HG03103 (cell line): ENCODE measurements around the gene RHOF.
"Not testable (repeated sequence)": the region's sequence is repeated elsewhere in the genome, so short reads cannot be mapped to it uniquely, and the experiment has no call there.

Source experiments
- ATAC-seq: cut with Tn5 transposase; IDR thresholded peaks from one replicate; pipeline ENCODE4 v1.9.1; 2021; ENCODE audit warnings: low read depth; ENCODE audit not compliant: unreplicated experiment

Gene RHOF

GRCh38 chr12:121793838-121794533, 498 bp upstream of the RHOF start:
- ATAC-seq, result peak; percentile 30

DNA sequence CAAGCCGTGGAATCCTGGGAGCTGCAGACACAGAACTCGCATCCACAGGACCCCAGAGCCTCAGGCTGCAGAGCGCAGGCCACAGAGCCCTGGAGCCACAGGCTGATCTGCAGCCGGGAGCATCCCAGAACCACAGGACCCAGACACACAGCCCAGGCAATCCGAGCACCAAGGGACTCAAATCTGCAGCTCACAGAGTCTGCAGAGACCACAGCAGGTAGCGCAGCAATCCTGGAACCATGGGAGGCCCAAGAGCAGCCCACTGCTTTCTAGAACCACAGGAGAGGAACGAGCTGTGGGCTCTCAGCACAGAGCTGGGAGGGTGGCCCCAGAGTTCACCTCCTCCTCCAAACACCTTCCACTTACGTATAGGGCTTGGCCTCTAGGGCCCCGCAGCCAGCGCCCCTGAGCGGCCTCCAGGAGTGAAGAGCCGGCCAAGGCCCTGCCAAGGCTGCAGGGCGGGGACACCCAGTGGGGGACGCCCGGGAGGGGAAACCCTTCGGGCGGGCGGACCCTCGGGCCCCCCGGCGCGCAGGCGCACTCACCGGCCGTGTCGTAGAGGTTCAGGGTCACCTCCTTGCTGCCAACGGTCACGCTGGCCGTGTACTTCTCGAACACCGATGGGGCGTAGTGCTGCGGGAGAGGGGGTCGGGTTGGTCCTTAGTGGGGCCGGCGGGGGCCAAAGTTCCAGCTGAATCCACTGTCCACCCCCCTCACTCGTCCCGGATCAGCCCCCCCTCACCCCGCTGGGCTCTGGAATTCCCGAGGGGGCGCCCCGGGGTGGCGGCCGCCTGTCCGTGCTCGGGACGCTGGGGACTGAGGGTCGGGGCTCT, 665 bp downstream of the RHOF start:
- ATAC-seq, result no peak

DNA sequence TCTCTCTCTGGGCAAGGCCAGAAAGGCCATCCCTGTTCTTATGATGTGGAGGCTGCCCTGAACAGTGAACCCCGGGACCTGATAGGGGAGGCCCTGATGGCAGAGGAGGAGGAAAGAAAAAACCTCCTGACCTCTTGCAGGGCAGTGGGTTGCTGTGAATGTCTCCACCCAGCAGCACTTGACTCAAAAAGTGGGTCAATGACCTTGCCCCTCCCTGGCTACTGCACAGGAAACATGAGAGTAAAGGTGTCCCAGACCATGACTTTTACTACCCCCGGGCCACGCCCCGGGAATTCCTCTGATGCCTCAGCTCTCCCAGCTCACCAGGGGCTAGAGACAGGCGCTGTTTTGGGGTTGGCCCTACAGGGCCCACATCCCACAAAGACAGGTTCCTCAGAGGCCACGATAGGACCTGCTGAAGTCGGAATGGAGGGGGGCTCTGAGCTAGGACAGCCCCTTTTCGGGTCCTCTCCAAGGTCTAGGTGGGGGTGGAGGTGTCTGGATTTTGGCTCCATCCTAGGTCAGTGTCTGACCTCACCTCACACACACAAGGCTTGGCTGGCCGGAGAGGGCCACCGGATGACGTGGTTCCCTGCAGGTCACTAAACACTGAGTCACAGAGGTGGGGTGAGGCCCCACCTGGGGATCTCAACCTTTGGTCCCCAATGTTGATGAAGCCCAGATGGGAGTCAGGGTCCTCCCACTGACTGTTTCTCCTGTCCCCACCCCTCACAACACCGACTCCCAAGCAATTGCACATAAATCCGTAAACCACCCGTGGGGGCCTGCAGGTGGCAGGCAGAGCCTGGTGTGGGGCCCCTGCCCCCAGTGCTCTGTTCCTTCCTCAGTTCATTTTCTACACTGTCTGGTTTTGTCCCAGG, 1.6 kb downstream of the RHOF start:
- ATAC-seq, result no peak

DNA sequence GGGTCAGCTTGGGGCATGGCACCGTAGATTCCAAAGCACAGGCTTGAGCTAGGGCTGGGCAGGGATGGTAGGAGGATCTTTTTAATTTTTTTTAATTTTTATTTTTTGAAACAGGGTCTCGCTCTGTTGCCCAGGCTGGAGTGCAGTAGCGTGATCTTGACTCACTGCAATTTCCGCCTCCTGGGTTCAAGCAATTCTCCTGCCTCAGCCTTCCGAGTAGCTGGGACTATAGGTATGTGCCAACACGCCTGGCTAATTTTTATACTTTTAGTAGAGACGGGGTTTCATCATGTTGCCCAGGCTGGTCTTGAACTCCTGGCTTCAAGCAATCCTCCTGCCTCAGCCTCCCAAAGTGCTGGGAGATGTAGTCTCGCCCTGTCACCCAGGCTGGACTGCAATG, 2.7 kb downstream of the RHOF start:
- ATAC-seq, result not testable (repeated sequence)

DNA sequence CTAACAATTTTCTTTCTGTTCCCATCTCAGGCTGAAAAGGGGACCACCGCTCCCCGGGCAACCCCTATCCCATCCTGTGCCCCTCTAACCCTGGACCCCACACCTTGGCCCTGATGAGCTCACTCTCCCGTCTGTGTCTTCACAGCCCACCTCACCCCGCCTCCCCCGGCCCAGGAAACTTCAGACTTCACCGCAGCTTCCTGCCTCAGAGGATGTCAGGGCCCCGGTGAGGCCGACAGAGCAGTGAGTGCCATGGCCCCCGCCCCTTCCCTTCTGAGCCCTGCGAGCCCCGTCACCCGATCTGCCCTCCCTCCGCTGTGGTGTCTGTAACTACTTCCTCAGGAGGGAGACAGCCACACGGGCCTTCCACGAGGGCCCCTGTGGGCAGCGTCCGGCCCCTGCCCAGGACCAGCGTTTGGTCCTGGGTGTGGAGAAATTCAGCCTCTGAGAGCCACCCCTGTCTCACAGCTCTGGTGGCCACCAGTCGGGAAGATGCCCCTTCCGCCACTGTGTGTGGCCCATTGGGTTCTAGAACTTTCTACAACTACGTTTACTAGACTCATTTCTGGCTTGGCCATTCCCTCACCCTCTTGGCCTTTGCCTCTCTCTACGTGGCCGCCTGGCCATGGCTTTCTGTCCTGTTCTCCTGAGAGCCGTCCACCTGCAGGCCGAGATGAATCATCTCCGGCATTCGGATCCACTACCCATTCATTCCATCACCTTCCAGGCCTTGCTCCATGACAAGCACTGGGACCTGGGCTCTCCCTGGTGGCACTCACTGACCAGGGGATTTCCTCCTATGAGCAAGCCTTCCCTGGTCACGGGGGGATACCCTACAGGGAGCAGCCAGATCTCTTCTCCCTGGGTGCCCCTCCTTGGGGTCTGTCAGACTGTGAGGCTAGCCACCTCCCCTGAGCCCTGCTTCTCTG, 3.4 kb downstream of the RHOF start:
- ATAC-seq, result peak; percentile 41

DNA sequence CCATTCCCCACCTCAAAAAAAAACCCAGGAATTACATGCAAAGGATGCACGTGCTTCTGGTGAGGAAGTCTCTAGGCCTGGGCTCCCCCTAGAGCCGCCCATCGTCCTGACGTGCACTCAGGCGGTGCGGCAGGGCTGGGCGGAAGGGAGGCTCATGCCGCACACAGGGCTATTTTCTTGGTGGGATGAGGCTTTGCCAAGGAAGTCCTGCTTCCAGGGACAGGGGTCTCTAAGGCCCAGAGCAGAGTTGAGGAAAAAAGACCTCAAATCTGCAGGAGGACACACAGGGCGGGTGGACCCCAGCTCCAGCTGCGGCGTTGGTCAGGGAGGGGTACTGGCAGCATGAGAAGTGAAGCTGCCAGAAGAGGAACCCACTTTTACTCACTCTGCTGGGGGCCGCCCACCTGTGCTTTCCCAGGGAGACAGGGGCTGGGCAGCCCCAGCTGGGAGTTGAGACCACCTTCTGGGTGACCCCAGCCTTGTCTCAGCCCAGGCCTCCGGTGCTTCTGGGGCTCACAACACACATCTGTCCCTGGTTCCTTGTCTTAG, 4.2 kb downstream of the RHOF start:
- no peak for ATAC-seq

DNA sequence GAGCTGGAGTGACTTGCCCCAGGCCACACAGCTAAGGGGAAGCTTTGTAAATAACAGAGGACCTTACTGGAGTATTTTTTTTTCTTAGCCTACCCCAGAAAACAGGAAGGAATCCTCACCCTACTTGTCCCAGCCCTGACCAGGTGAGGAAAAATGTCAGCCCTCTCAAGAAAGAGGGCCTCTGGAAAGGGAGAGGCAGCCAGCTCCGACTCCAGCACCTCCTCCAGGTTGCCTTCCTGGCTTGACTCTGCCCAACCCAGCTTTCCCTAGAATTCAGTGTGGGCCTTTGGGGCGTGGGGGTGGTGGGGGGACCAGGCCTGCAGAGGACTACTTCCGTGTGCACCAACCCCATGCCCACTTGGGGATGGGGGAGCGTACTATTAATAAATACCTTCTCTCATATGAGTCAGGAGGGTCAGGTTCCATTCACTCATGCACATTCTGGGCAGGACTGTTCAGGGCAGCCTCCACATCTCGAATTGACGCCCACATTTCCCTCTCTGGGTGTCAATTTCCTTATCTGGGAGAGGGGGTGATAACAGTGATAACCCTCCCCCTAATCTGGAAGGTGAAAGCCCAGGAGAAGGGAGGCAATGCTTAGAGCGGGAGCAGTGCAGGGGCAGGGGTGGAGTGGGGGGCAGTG, 5.2 kb downstream of the RHOF start:
- no peak for ATAC-seq

DNA sequence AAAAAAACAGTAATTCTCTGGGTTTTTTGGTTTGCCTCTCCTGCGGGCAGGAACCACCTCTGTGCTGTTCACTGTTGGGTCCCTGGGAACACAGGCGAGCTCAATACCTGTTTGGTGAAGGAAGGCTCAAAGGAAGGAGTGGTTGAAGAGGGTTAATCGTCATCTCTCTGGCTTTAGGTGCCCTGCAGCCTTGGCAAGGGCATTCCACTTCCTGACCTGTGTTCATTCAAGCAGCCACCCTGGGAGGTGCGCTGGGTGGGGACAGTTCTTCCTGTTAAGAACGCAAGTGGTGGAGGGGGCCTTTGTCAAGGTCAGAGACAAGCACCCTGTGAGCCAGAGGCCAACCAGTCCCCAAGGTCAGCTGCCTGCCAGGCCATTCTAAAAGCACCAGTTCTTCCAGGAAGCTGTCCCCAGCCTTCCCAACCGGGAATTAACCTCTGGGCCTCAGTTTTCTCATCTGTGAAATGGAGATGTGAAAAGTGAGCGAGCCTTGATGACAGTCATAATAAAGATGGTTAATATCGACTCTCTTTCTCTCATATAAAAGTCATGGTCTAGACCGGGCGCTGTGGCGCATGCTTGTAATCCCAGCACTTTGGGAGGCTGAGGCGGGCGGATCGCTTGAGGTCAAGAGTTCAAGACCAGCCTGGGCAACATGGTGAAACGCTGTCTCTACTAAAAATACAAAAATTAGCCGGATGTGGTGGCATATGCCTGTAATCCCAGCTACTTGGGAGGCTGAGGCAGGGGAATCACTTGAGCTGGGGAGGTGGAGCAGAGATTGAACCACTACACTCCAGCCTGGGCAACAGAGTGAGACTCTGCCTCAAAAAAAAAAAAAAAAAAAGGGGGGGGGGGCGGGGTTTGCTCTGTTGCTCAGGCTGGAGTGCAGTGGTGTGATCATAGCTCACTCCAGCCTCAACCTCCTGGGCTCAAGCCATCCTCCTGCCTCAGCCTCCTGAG, 6.1 kb downstream of the RHOF start:
- no peak for ATAC-seq

- ATAC-seq, result no peak
Observed at GRCh38 chr12:121786440-121786825, 7.1 kb downstream of the RHOF start.

DNA sequence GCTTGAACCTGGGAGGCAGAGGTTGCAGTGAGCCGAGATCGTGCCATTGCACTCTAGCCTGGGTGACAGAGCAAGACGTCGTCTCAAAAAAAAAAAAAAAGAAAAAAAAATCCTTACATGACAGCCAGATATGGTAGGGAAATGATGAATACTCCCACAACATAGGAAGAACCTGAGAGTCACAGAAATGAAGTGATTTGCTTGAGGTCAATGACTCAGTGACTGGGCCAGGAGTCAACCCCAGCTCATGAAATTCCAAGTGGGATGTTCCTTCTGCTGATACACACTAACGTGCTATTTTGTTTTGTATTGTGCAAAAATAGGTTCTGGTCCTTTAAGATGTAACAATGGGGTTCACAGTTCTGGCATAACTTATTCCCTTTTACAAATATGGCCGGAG, 9.0 kb downstream of the RHOF start:
- ATAC-seq, result no peak

DNA sequence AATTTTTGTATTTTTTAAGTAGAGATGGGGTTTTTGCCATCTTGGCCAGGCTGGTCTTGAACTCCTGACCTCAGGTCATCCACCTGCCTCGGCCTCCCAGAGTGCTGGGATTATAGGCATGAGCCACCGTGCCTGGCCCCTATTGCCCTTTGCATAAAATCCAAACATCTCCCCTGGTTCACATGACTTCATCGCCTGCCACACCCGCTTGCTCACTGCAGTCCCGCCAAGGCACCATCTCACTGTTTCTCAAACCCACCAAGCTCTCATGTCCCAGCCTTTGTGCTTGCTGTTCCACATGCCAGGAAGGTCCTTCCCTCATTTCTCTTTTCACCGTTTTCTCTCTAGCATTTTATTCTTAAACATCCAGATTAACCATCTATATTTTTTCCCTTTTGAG, 9.7 kb downstream of the RHOF start:
- ATAC-seq, result no peak

- no peak for ATAC-seq
Observed at GRCh38 chr12:121781998-121782979, 11.2 kb downstream of the RHOF start.

- no peak for ATAC-seq
Observed at GRCh38 chr12:121781484-121781997, 11.9 kb downstream of the RHOF start.

DNA sequence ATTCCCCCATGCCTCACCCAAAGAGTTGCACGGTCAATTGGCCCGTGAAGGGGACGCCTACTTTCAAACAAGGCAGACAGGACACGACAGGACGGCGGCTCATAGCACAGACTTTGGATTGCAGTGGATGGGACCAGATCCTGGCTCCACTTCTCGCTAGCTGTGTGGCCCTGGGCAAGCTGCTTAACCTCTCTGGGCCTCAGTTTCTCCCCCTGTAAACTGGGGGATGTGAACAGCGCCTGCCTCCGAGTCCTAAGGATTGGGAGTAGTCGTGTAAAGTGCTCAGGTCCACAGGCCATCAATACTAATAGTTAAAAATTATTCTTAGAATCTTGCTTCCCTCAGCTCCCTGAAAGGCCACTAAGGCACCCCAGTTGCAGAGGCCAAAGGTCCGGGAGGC, 13.1 kb downstream of the RHOF start:
- no peak for ATAC-seq

DNA sequence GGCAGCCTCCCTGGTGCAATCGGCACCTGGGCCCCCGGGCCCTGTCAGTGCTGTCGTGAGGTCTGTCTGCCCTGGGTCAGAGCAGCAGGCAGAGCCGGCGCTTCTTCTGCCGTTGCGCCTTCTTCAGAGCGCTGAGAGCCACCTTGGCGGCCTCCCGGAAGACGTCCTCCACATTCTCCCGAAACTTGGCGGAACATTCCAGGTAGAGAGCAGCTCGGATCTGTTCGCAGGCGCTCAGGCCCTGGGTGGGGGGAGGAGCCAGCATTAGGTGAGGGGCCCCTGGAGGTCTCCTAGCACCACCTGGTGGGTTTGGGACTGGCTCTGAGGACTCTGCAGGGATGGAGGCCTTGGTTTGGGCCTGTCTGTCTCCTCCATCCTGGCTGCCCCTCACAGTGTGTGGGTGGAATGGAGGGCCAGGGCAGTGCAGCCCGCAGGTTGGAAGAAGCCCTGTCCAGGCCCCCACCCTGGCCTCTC, 14.0 kb downstream of the RHOF start:
- ATAC-seq, result no peak

- no peak for ATAC-seq
Observed at GRCh38 chr12:121778567-121779421, 14.7 kb downstream of the RHOF start.
